ENCODE data around the gene BRWD1. TPM values are rescaled to one million over a fixed set of nuclear protein-coding genes. Genes with fewer than 3 reads are reported as not detected.
A peak's percentile ranks its signal among the peaks of the same experiment; 100 is the strongest.

Gene BRWD1
- total RNA-seq, 1 experiment from 2014 or later = 36.0 TPM

- intact Hi-C loops (cut with micrococcal nuclease) = no loop called here
- Mint-ChIP-seq H3K4me1 (ENCODE audit: insufficient read depth, unreplicated experiment) (peaks cover 15% of the 10 kb centered on the region), H3K4me3 (ENCODE audit: unreplicated experiment) (peak overlapping the region; percentile 1), H3K9me3 (ENCODE audit: unreplicated experiment) (no peaks in the 10 kb centered on the region), H3K27me3 (ENCODE audit: insufficient read depth, unreplicated experiment) (no peaks in the 10 kb centered on the region), H3K36me3 (ENCODE audit: insufficient read depth, unreplicated experiment) (peaks cover 6% of the 10 kb centered on the region), H3K27ac (ENCODE audit: low read depth, unreplicated experiment) (peak overlapping the region; percentile 79)
- POLR2A ChIA-PET = interaction anchor here (0.9 to 1.0 kb wide), 2 partner anchors 59 to 66 kb away, joined by 3 to 4 read pairs; a partner anchor contains a TSS
- no TSS peak for BruUV-seq (replicated peaks)
- CTCF ChIA-PET = no interaction called here
- DNase-seq (ENCODE audit: unreplicated experiment) = peak; percentile 8
- no peak for TF ChIP-seq CTCF (IDR thresholded peaks at IDR 0.05; ENCODE audit: unreplicated experiment)
Observed at GRCh38 chr21:39321424-39321823, 8.0 kb upstream of the BRWD1 start.

GRCh38 chr21:39319814-39320332 lies 6.4 kb upstream of the BRWD1 start:
- Mint-ChIP-seq H3K9me3 (ENCODE audit: unreplicated experiment) (no peaks in the 10 kb centered on the region), H3K4me1 (ENCODE audit: insufficient read depth, unreplicated experiment) (peaks cover 26% of the 10 kb centered on the region), H3K27me3 (ENCODE audit: insufficient read depth, unreplicated experiment) (no peaks in the 10 kb centered on the region), H3K27ac (ENCODE audit: low read depth, unreplicated experiment) (no peak overlapping the region), H3K4me3 (ENCODE audit: unreplicated experiment) (no peak overlapping the region), H3K36me3 (ENCODE audit: insufficient read depth, unreplicated experiment) (peaks cover 6% of the 10 kb centered on the region)
- no peak for DNase-seq (ENCODE audit: unreplicated experiment)
- intact Hi-C loops (cut with micrococcal nuclease) = no loop called here
- BruUV-seq (replicated peaks) = no TSS peak
- CTCF ChIA-PET = no interaction called here
- no peak for TF ChIP-seq CTCF (IDR thresholded peaks at IDR 0.05; ENCODE audit: unreplicated experiment)
- POLR2A ChIA-PET = interaction anchor here (1.7 kb wide), 2 partner anchors 26 to 28 kb away, joined by 5 read pairs; partner anchors contain the start of gene HMGN1

- intact Hi-C loops (cut with micrococcal nuclease) = no loop called here
- Mint-ChIP-seq H3K4me1 (ENCODE audit: insufficient read depth, unreplicated experiment) (peaks cover 26% of the 10 kb centered on the region), H3K9me3 (ENCODE audit: unreplicated experiment) (no peaks in the 10 kb centered on the region), H3K27me3 (ENCODE audit: insufficient read depth, unreplicated experiment) (no peaks in the 10 kb centered on the region), H3K4me3 (ENCODE audit: unreplicated experiment) (no peak overlapping the region), H3K36me3 (ENCODE audit: insufficient read depth, unreplicated experiment) (peaks cover 6% of the 10 kb centered on the region), H3K27ac (ENCODE audit: low read depth, unreplicated experiment) (no peak overlapping the region)
- no peak for TF ChIP-seq CTCF (IDR thresholded peaks at IDR 0.05; ENCODE audit: unreplicated experiment)
- no TSS peak for BruUV-seq (replicated peaks)
- no peak for DNase-seq (ENCODE audit: unreplicated experiment)
- POLR2A ChIA-PET = interaction anchor here (0.7 to 1.7 kb wide), 3 partner anchors 18 to 29 kb away, joined by 4 to 5 read pairs (median 5); partner anchors contain the start of gene HMGN1
- CTCF ChIA-PET = interaction anchor here (0.6 kb wide), 1 partner anchor 694 kb away, joined by 4 read pairs; no protein-coding TSS in a partner anchor
Observed at GRCh38 chr21:39319251-39319756, 5.9 kb upstream of the BRWD1 start.

GRCh38 chr21:39318091-39318959 lies 4.9 kb upstream of the BRWD1 start:
- intact Hi-C loops (cut with micrococcal nuclease) = no loop called here
- CTCF ChIA-PET = interaction anchor here (0.6 to 1.7 kb wide), 3 partner anchors 8 to 123 kb away, joined by 4 to 5 read pairs (median 4); no protein-coding TSS in a partner anchor
- no peaks in the 10 kb centered on the region for H3K36me3 Mint-ChIP-seq (ENCODE audit: insufficient read depth, unreplicated experiment)
- DNase-seq (ENCODE audit: unreplicated experiment) = no peak
- BruUV-seq (replicated peaks) = no TSS peak
- no peak overlapping the region for H3K4me3 Mint-ChIP-seq (ENCODE audit: unreplicated experiment)
- POLR2A ChIA-PET = interaction anchor here (0.6 to 7.7 kb wide), 3 partner anchors 10 to 29 kb away, joined by 3 to 226 read pairs (median 4); partner anchors contain the start of gene HMGN1
- no peak overlapping the region for H3K27ac Mint-ChIP-seq (ENCODE audit: low read depth, unreplicated experiment)
- H3K9me3 Mint-ChIP-seq (ENCODE audit: unreplicated experiment) = no peaks in the 10 kb centered on the region
- no peak for TF ChIP-seq CTCF (IDR thresholded peaks at IDR 0.05; ENCODE audit: unreplicated experiment)
- no peaks in the 10 kb centered on the region for H3K27me3 Mint-ChIP-seq (ENCODE audit: insufficient read depth, unreplicated experiment)
- H3K4me1 Mint-ChIP-seq (ENCODE audit: insufficient read depth, unreplicated experiment) = peaks cover 26% of the 10 kb centered on the region

Measured in MCF 10A (cell line).